GM18951 (cell line): ENCODE results near the gene SETD5.

ENCODE experiments used
- POLR2A ChIP-seq: IDR thresholded peaks from 4 replicates; pipeline ENCODE4 v1.6.1; 2011; ENCODE audit warnings: mild to moderate bottlenecking; ENCODE audit not compliant: insufficient read length, insufficient read depth; ENCODE audit errors: extremely low read depth
- in situ Hi-C: fragments of 300-500 bp; cut with MboI; formaldehyde crosslinking; loops from one replicate; pipeline ENCODE4 v1.12.0; 2022; ENCODE audit warnings: low sequenced_read_pairs, mixed read lengths, inconsistent platforms; ENCODE audit not compliant: unreplicated experiment

Gene SETD5

GRCh38 chr3:9397332-9397905 is at the start of gene SETD5:
TSS of gene SETD5 (plus strand) at chr3:9397615. CDS start at chr3:9428939, 31,324 bp downstream.
- TF ChIP-seq POLR2A = peak; percentile 90
- in situ Hi-C loops = no loop called here

- in situ Hi-C loops = no loop called here
- TF ChIP-seq POLR2A = no peak
These were observed 49.5 kb upstream of the SETD5 start for GRCh38 chr3:9347887-9348286.

GRCh38 chr3:9349321-9350117 is 47.9 kb upstream of the SETD5 start:
- in situ Hi-C loops = no loop called here
- TF ChIP-seq POLR2A = no peak

- TF ChIP-seq POLR2A = no peak
- in situ Hi-C loops = no loop called here
These were observed 45.7 kb upstream of the SETD5 start for GRCh38 chr3:9351709-9352126.

GRCh38 chr3:9352917-9353752 is 44.3 kb upstream of the SETD5 start:
- TF ChIP-seq POLR2A = no peak

GRCh38 chr3:9361691-9362388 is 35.6 kb upstream of the SETD5 start:
- in situ Hi-C loops = no loop called here
- no peak for TF ChIP-seq POLR2A

More at GRCh38 chr3:9352917-9353752, 44.3 kb upstream of the SETD5 start:
- in situ Hi-C loops = no loop called here

- in situ Hi-C loops = no loop called here
- peak; percentile 88 for TF ChIP-seq POLR2A
These were observed 34.5 kb upstream of the SETD5 start, which contains the start of gene THUMPD3 for GRCh38 chr3:9362731-9363530. TSS of gene THUMPD3 (plus strand) at chr3:9363054. CDS start at chr3:9365069, 2,015 bp downstream.

- TF ChIP-seq POLR2A = no peak
- in situ Hi-C loops = no loop called here
These were observed 27.9 kb upstream of the SETD5 start for GRCh38 chr3:9369508-9369907.

- TF ChIP-seq POLR2A = no peak
- in situ Hi-C loops = no loop called here
These were observed 23.9 kb upstream of the SETD5 start for GRCh38 chr3:9373465-9373864.

GRCh38 chr3:9377981-9378380 is 19.4 kb upstream of the SETD5 start:
- in situ Hi-C loops = no loop called here
- no peak for TF ChIP-seq POLR2A

GRCh38 chr3:9379327-9379726 is 18.1 kb upstream of the SETD5 start:
- in situ Hi-C loops = no loop called here
- no peak for TF ChIP-seq POLR2A

GRCh38 chr3:9380014-9380413 is 17.4 kb upstream of the SETD5 start:
- no peak for TF ChIP-seq POLR2A
- in situ Hi-C loops = no loop called here
